Colonic mucosa (tissue), 4 donors: ENCODE data around the gene LBX2. TPM values are rescaled to one million over a fixed set of nuclear protein-coding genes. Genes with fewer than 3 reads are reported as not detected.
"Not testable (repeated sequence)": the region's sequence is repeated elsewhere in the genome, so short reads cannot be mapped to it uniquely, and the experiment has no call there.

Source experiments
- DNase-seq: peaks from one replicate; pipeline ENCODE4 v3.0.0-alpha.2; 2020
- H3K27ac ChIP-seq: fragments of 200-600 bp; one replicate; pipeline ENCODE4 v1.8.0; 2021
- H3K27me3 ChIP-seq: fragments of 200-600 bp; one replicate; pipeline ENCODE4 v1.8.0; 2021
- H3K36me3 ChIP-seq: fragments of 200-600 bp; one replicate; pipeline ENCODE4 v1.8.0; 2021
- H3K4me1 ChIP-seq: fragments of 200-600 bp; one replicate; pipeline ENCODE4 v1.8.0; 2021; ENCODE audit warnings: mild to moderate bottlenecking
- H3K4me3 ChIP-seq: fragments of 200-600 bp; one replicate; pipeline ENCODE4 v1.8.0; 2021
- H3K9ac ChIP-seq, 2 donors: one replicate each; pipeline ENCODE4 v1.7.0; 2013; ENCODE audit warnings: control low read depth in 2 of 2, low read depth in 2 of 2, low read length in 2 of 2
- H3K9me3 ChIP-seq: fragments of 200-600 bp; one replicate; pipeline ENCODE4 v1.8.0; 2021
- CTCF ChIP-seq: fragments of 200-600 bp; IDR thresholded peaks from one replicate; pipeline ENCODE4 v1.8.0; 2022; ENCODE audit warnings: antibody characterized with exemption, mild to moderate bottlenecking
- intact Hi-C: fragments of 100-400 bp; cut with DNase I; formaldehyde crosslinking; loops from one replicate; pipeline ENCODE4 v1.14.1; 2022
- total RNA-seq, 2 donors: library from RNA; stranded (reverse); fragmentation: NEBNext Ultra II Directional in 1 of 2; extraction: Animal tissue kit (Norgen Biotek cat#: 25700) in 1 of 2; gene quantifications; one replicate each; pipeline ENCODE4 v1.2.1, GENCODE V29; 2021
- donor health status: healthy.
- donor health status: DM: no; HTN: no; CAD: no.
- donor health status: DM: no; HTN: no; CAD: no.

LBX2 gene
- total RNA-seq, 2 donors from 2014 or later = 0.50 to 0.99 TPM

- H3K9me3 ChIP-seq = no peaks in the 10 kb centered on the region
- H3K27ac ChIP-seq = peak overlapping the region; percentile 76
- no peaks in the 10 kb centered on the region for H3K36me3 ChIP-seq
- DNase-seq = no peak
- peaks cover 7% of the 10 kb centered on the region for H3K4me1 ChIP-seq
- no peaks in the 10 kb centered on the region for H3K27me3 ChIP-seq
- peak overlapping the region; percentile 81 to 83 for H3K9ac ChIP-seq
- peak overlapping the region; percentile 99 for H3K4me3 ChIP-seq
- intact Hi-C loops = no loop called here
- TF ChIP-seq CTCF = no peak
These were observed 35.0 kb downstream of the LBX2 start for GRCh38 chr2:74464406-74464805.

GRCh38 chr2:74462786-74463105 lies 36.7 kb downstream of the LBX2 start:
- intact Hi-C loops = no loop called here
- DNase-seq = no peak

GRCh38 chr2:74462054-74462785 lies 37.2 kb downstream of the LBX2 start:
- Histone ChIP-seq H3K9ac (no peak overlapping the region), H3K4me1 (peaks cover 7% of the 10 kb centered on the region), H3K4me3 (no peak overlapping the region), H3K27me3 (no peaks in the 10 kb centered on the region), H3K27ac (no peak overlapping the region), H3K36me3 (no peaks in the 10 kb centered on the region), H3K9me3 (no peaks in the 10 kb centered on the region)
- intact Hi-C loops = no loop called here
- TF ChIP-seq CTCF = no peak
- no peak for DNase-seq

More at GRCh38 chr2:74462786-74463105, 36.7 kb downstream of the LBX2 start:
- Histone ChIP-seq H3K27ac (no peak overlapping the region), H3K4me3 (no peak overlapping the region), H3K27me3 (no peaks in the 10 kb centered on the region), H3K9me3 (no peaks in the 10 kb centered on the region), H3K36me3 (no peaks in the 10 kb centered on the region), H3K9ac (no peak overlapping the region), H3K4me1 (peaks cover 7% of the 10 kb centered on the region)
- TF ChIP-seq CTCF = no peak

GRCh38 chr2:74461187-74462053 lies 38.0 kb downstream of the LBX2 start:
- Histone ChIP-seq H3K36me3 (no peaks in the 10 kb centered on the region), H3K27ac (no peak overlapping the region), H3K9me3 (no peaks in the 10 kb centered on the region), H3K4me3 (no peak overlapping the region), H3K4me1 (peaks cover 7% of the 10 kb centered on the region), H3K27me3 (no peaks in the 10 kb centered on the region), H3K9ac (no peak overlapping the region)
- intact Hi-C loops = no loop called here
- no peak for DNase-seq
- no peak for TF ChIP-seq CTCF

DNA sequence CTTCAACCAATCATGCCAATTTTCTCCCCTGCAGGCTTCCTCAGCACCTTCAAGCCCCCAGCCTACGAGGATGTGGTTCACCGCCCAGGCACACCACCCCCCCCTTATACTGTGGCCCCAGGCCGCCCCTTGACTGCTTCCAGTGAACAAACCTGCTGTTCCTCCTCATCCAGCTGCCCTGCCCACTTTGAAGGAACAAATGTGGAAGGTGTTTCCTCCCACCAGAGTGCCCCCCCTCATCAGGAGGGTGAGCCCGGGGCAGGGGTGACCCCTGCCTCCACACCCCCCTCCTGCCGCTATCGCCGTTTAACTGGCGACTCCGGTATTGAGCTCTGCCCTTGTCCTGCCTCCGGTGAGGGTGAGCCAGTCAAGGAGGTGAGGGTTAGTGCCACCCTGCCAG lies 39.2 kb downstream of the LBX2 start:
- intact Hi-C loops = not testable (repeated sequence)
- peaks cover 19% of the 10 kb centered on the region for H3K4me1 ChIP-seq

DNA sequence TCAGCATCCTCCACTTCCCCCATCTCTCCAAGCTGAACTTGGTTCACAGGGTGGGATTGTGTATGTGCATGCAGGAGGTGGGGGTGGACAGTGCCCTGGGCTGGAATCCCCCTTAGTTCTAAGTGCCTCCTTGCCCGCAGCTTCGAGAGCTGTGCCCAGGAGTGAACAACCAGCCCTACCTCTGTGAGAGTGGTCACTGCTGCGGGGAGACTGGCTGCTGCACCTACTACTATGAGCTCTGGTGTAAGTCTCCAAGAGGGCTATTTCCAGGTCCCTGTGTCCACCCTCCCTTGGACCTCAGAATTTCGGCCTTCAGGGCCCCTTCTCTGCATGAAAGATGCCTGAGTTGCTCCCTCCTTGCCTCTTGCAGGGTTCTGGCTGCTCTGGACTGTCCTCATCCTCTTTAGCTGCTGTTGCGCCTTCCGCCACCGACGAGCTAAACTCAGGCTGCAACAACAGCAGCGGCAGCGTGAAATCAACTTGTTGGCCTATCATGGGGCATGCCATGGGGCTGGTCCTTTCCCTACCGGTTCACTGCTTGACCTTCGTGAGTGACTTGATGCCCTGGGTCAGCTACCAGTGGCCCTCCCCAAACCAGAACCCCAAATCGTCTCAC lies 39.8 kb downstream of the LBX2 start:
- H3K27ac ChIP-seq, H3K36me3 ChIP-seq, intact Hi-C loops, H3K4me3 ChIP-seq, H3K9ac ChIP-seq, DNase-seq, H3K27me3 ChIP-seq, H3K9me3 ChIP-seq: not testable (repeated sequence)
- peaks cover 19% of the 10 kb centered on the region for H3K4me1 ChIP-seq

More for the DNA sequence above, 39.2 kb downstream of the LBX2 start:
- not testable (repeated sequence) for H3K27me3 ChIP-seq, H3K4me3 ChIP-seq, H3K9ac ChIP-seq, H3K27ac ChIP-seq, H3K9me3 ChIP-seq, DNase-seq, H3K36me3 ChIP-seq
